Hepatocyte (in vitro differentiated cells): ENCODE results near the gene DNAJC1. TPM values are rescaled to one million over a fixed set of nuclear protein-coding genes. Genes with fewer than 3 reads are reported as not detected.

Experiments
- DNase-seq: peaks from one replicate; pipeline ENCODE4 v3.0.0-alpha.2; 2016; ENCODE audit warnings: low spot score
- H2AFZ ChIP-seq: fragments of 200-600 bp; sonication (generic); 2 replicates; pipeline ENCODE4 v1.6.0; 2016; ENCODE audit warnings: antibody characterized with exemption, mild to moderate bottlenecking
- H3K27ac ChIP-seq: fragments of 200-600 bp; sonication (generic); 2 replicates; pipeline ENCODE4 v1.5.1; 2016; ENCODE audit warnings: mild to moderate bottlenecking
- H3K27me3 ChIP-seq: fragments of 200-600 bp; sonication (generic); 2 replicates; pipeline ENCODE4 v1.6.1; 2016
- H3K36me3 ChIP-seq: fragments of 200-600 bp; sonication (generic); replicated peaks from 2 replicates; pipeline ENCODE4 v1.5.1; 2016; ENCODE audit warnings: low read depth; ENCODE audit not compliant: insufficient read depth
- H3K4me1 ChIP-seq: fragments of 200-600 bp; sonication (generic); 2 replicates; pipeline ENCODE4 v1.5.1; 2016; ENCODE audit warnings: mild to moderate bottlenecking, moderate library complexity; ENCODE audit not compliant: insufficient read depth
- H3K4me2 ChIP-seq: fragments of 200-600 bp; sonication (generic); 2 replicates; pipeline ENCODE4 v1.6.0; 2016
- H3K4me3 ChIP-seq: fragments of 200-600 bp; sonication (generic); 2 replicates; pipeline ENCODE4 v1.5.1; 2016; ENCODE audit warnings: mild to moderate bottlenecking
- H3K79me2 ChIP-seq: fragments of 200-600 bp; sonication (generic); 2 replicates; pipeline ENCODE4 v1.6.0; 2017; ENCODE audit warnings: mild to moderate bottlenecking
- H3K9me2 ChIP-seq: fragments of 200-600 bp; sonication (generic); replicated peaks from 2 replicates; pipeline ENCODE4 v1.6.0; 2017; ENCODE audit warnings: mild to moderate bottlenecking; ENCODE audit not compliant: insufficient read depth
- H3K9me3 ChIP-seq: fragments of 200-600 bp; sonication (generic); 2 replicates; pipeline ENCODE4 v1.5.1; 2016; ENCODE audit warnings: low read depth, mild to moderate bottlenecking
- H4K20me1 ChIP-seq: fragments of 200-600 bp; sonication (generic); 2 replicates; pipeline ENCODE4 v1.6.0; 2016; ENCODE audit warnings: mild to moderate bottlenecking; ENCODE audit not compliant: insufficient read depth, poor library complexity, severe bottlenecking
- CTCF ChIP-seq: fragments of 200-600 bp; sonication (generic); IDR thresholded peaks from 2 replicates; pipeline ENCODE4 v1.5.1; 2016; ENCODE audit warnings: antibody characterized with exemption, mild to moderate bottlenecking; ENCODE audit not compliant: poor library complexity
- EZH2 ChIP-seq: fragments of 200-600 bp; sonication (generic); IDR thresholded peaks from 2 replicates; pipeline ENCODE4 v1.6.1; 2016; ENCODE audit warnings: antibody characterized with exemption, mild to moderate bottlenecking, borderline replicate concordance
- EZH2phosphoT487 ChIP-seq: fragments of 200-600 bp; sonication (generic); IDR thresholded peaks from one replicate; pipeline ENCODE4 v1.6.1; 2018; ENCODE audit warnings: antibody characterized with exemption, mild to moderate bottlenecking, low read depth, moderate library complexity; ENCODE audit not compliant: unreplicated experiment, severe bottlenecking
- WGBS: methylation state at CpG from one replicate; pipeline ENCODE4 v1.1.6; 2016; ENCODE audit warnings: low lambda C conversion rate; ENCODE audit errors: missing lambda C conversion rate; 5-methylcytosine and 5-hydroxymethylcytosine counted together
- polyA plus RNA-seq: library from polyadenylated mRNA; unstranded; fragments of >200 nt; fragmentation: Nextera tagmentation; extraction: Ambion mirVana; gene quantifications from 2 replicates; pipeline ENCODE4 v1.2.1, GENCODE V29; 2016
- total RNA-seq: library from RNA; depleted of rRNA; stranded (reverse); fragments of >200 nt; gene quantifications from 2 replicates; pipeline ENCODE4 v1.2.3, GENCODE V29; 2014

Gene DNAJC1
- total and polyA plus RNA-seq, 2 experiments from 2014 or later, result 64.6 to 91.7 TPM

- Histone ChIP-seq H3K36me3 (no peaks in the 10 kb centered on the region), H4K20me1 (no peaks in the 10 kb centered on the region), H3K79me2 (peaks cover 38% of the 10 kb centered on the region), H3K4me1 (no peaks in the 10 kb centered on the region), H3K27ac (no peak overlapping the region), H3K9me3 (peaks cover 12% of the 10 kb centered on the region), H3K4me3 (no peak overlapping the region), H3K4me2 (no peak overlapping the region), H3K9me2 (no peaks in the 10 kb centered on the region), H3K27me3 (no peaks in the 10 kb centered on the region), H2AFZ (no peak overlapping the region)
- no peak for TF ChIP-seq EZH2phosphoT487
- no peak for TF ChIP-seq CTCF
- no peak for TF ChIP-seq EZH2
- WGBS, result 94% methylated on average over 1 of the region's 1 CpG
- no peak for DNase-seq
Measured at GRCh38 chr10:21935439-21936023, 68.0 kb downstream of the DNAJC1 start.

GRCh38 chr10:21934307-21934706, 69.2 kb downstream of the DNAJC1 start:
- peaks cover 12% of the 10 kb centered on the region for H3K9me3 ChIP-seq
- no peaks in the 10 kb centered on the region for H3K9me2 ChIP-seq
- H2AFZ ChIP-seq, result no peak overlapping the region
- H3K4me3 ChIP-seq, result no peak overlapping the region
- H3K4me2 ChIP-seq, result no peak overlapping the region
- TF ChIP-seq CTCF, result no peak
- TF ChIP-seq EZH2, result no peak
- TF ChIP-seq EZH2phosphoT487, result no peak
- WGBS, result 83% methylated on average over 1 of the region's 1 CpG
- DNase-seq, result no peak
- no peaks in the 10 kb centered on the region for H3K36me3 ChIP-seq
- H3K79me2 ChIP-seq, result peaks cover 42% of the 10 kb centered on the region
- no peaks in the 10 kb centered on the region for H3K27me3 ChIP-seq
- H3K4me1 ChIP-seq, result no peaks in the 10 kb centered on the region
- H3K27ac ChIP-seq, result no peak overlapping the region
- H4K20me1 ChIP-seq, result no peaks in the 10 kb centered on the region

- Histone ChIP-seq H3K9me2 (no peaks in the 10 kb centered on the region), H3K9me3 (no peaks in the 10 kb centered on the region), H3K4me2 (peak overlapping the region; percentile 22), H4K20me1 (no peaks in the 10 kb centered on the region), H3K4me1 (peaks cover 16% of the 10 kb centered on the region), H3K36me3 (no peaks in the 10 kb centered on the region), H3K27ac (no peak overlapping the region), H3K27me3 (no peaks in the 10 kb centered on the region), H3K4me3 (no peak overlapping the region), H3K79me2 (peaks cover 20% of the 10 kb centered on the region), H2AFZ (no peak overlapping the region)
- 56% methylated on average over 2 of the region's 2 CpGs for WGBS
- DNase-seq, result no peak
- TF ChIP-seq EZH2phosphoT487, result no peak
- no peak for TF ChIP-seq EZH2
- TF ChIP-seq CTCF, result no peak
Measured at GRCh38 chr10:21929070-21929469, 74.5 kb downstream of the DNAJC1 start.
